Measurements from ENCODE around the gene PALM3. TPM values are rescaled to one million over a fixed set of nuclear protein-coding genes. Genes with fewer than 3 reads are reported as not detected.
"Not testable (repeated sequence)": the region's sequence is repeated elsewhere in the genome, so short reads cannot be mapped to it uniquely, and the experiment has no call there.

The PALM3 gene
- polyA plus RNA-seq, 4 donors: 0.94 to 32.9 (median 20.1) TPM

- no peak for DNase-seq (ENCODE audit: low read depth in 4 of 4, low spot score in 3 of 4)
These were observed 661 bp downstream of the PALM3 start for GRCh38 chr19:14061081-14061749.

DNA sequence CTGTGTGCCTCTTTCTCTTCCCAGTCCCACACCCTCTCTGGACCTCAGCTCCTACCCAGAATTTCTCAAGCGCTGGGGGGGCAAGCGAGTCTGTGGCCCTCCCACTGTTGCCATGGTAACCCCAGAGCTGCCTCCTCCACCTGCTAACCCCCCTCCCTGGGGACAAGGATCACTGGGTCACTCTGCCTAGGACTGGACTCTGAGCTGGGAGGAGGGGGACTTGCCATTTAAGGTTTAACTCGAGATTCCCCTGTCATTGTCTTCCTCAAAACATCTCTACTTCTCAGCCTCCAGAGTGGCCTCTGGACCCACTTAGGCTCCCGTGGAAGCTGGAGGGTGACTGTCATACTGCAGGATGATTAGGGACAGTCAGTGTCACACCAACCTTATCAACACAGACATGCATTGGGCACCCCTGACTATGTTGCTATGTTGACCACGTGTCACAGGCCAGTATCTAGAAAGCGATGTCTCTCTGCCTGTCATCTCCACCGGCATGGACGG, 2.2 kb downstream of the PALM3 start:
- no peak for DNase-seq (ENCODE audit: low read depth in 4 of 4, low spot score in 3 of 4)

- no peak for DNase-seq (ENCODE audit: low read depth in 4 of 4, low spot score in 3 of 4)
These were observed 2.8 kb downstream of the PALM3 start for GRCh38 chr19:14059093-14059480.

- no peak for DNase-seq (ENCODE audit: low read depth in 4 of 4, low spot score in 3 of 4)
These were observed 3.4 kb downstream of the PALM3 start for GRCh38 chr19:14058182-14059092.

- DNase-seq (ENCODE audit: low read depth in 4 of 4, low spot score in 3 of 4): no peak
These were observed 5.0 kb downstream of the PALM3 start for GRCh38 chr19:14056741-14057356.

GRCh38 chr19:14056069-14056666, 5.7 kb downstream of the PALM3 start:
- no peak for DNase-seq (ENCODE audit: low read depth in 4 of 4, low spot score in 3 of 4)

GRCh38 chr19:14055396-14055795, 6.5 kb downstream of the PALM3 start:
- DNase-seq (ENCODE audit: low read depth in 4 of 4, low spot score in 3 of 4): no peak

GRCh38 chr19:14054721-14055120, 7.2 kb downstream of the PALM3 start:
- no peak for DNase-seq (ENCODE audit: low read depth in 4 of 4, low spot score in 3 of 4)

- DNase-seq (ENCODE audit: low read depth in 4 of 4, low spot score in 3 of 4): no peak
These were observed 7.8 kb downstream of the PALM3 start for GRCh38 chr19:14054099-14054498.

DNA sequence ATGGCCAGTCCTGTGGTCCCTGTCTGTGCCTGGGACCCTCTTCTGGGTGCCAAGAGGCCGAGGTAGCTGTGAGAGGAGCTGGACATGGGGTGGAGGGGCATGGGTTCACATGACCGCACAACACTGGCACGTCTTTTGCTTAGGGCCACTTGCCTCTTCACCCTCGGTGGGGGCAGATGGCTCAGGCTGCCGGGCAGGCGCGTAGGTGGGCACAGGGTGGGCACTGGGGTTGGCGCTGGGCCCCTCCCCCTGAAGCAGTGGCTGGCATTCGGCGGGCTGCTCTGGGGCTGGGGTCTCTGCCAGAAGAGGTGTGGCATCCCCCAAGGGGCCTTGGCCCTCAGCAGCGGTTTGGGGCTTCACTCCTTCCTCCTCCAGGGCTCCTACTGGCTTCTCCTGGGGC, 8.4 kb downstream of the PALM3 start:
- no peak for DNase-seq (ENCODE audit: low read depth in 4 of 4, low spot score in 3 of 4)

DNA sequence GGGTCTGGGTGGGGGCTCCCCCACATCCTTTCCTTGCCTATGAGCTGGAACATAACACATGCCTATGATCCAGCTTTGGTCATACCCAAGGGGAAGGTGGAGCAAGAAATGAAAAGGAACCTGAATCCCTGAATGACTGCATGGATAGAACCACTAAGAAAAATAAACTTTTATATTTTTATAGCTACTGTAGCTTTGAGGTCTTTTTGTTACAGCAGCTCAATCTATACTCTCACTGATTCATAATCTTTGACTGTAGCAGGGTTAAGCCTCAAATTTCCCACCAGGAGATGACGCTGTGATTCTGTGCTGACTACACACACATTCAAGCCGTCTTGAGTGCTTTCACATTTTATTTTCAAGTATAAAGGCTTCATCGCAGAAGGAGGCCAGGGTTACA, 8.8 kb downstream of the PALM3 start:
- no peak for DNase-seq (ENCODE audit: low read depth in 4 of 4, low spot score in 3 of 4)

DNA sequence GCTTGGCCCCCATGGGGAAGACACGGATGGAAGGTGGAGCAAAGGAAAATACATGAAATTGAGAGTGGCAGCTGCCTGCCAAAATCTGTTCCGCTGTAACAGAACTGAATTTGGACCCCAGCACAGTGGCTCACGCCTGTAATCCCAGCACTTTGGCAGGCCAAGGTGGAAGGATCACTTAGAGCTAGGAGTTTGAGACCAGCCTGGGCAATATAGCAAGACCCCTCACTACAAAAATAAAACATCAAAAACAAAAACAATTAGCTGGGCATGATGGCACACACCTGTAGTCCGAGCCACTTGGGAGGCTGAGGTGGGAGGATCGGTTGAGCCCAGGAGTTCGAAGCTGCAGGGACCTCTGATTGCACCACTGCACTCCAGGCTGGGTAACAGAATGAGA, 9.4 kb downstream of the PALM3 start:
- no peak for DNase-seq (ENCODE audit: low read depth in 4 of 4, low spot score in 3 of 4)

DNA sequence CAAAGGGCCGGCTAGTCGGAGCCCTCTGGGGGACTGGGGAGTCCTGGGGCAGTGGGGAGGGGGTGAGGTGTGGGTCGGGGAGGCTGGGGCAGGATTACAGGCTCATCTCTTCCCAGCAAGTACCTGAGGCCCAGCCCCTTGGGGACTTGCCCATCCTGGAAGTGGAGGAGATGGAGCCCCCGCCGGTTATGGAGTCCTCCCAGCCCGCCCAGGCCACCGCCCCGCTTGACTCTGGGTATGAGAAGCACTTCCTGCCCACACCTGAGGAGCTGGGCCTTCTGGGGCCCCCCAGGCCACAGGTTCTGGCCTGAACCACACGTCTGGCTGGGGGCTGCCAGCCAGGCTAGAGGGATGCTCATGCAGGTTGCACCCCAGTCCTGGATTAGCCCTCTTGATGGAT, 9.9 kb downstream of the PALM3 start:
- DNase-seq (ENCODE audit: low read depth in 4 of 4, low spot score in 3 of 4): no peak

GRCh38 chr19:14050961-14051360, 10.9 kb downstream of the PALM3 start:
- not testable (repeated sequence) for DNase-seq (ENCODE audit: low read depth in 4 of 4, low spot score in 3 of 4)

GRCh38 chr19:14050512-14050911, 11.4 kb downstream of the PALM3 start:
- DNase-seq (ENCODE audit: low read depth in 4 of 4, low spot score in 3 of 4): no peak

GRCh38 chr19:14048443-14049153, 13.3 kb downstream of the PALM3 start:
- no peak for DNase-seq (ENCODE audit: low read depth in 4 of 4, low spot score in 3 of 4)

GRCh38 chr19:14047866-14048265, 14.0 kb downstream of the PALM3 start:
- not testable (repeated sequence) for DNase-seq (ENCODE audit: low read depth in 4 of 4, low spot score in 3 of 4)

GRCh38 chr19:14042659-14043608, 18.9 kb downstream of the PALM3 start:
- not testable (repeated sequence) for DNase-seq (ENCODE audit: low read depth in 4 of 4, low spot score in 3 of 4)

DNA sequence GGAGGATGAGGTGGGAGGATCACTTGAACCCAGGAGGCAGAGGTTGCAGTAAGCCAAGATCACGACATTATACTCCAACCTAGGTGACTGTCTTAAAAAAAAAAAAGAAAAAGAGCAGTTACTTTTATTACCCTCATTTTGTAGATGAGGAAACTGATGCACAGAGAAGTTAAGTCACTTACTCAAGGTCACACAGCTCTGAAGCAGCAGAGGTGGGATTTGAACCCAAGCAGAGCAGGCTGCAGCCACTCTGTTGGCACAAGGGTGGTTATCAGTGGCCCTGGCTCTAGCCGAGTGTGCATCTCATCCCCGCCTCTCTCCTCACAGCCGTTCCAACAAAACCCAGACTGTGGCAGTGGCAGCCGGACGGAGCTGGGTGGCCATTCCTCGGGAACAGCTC, 22.7 kb downstream of the PALM3 start:
- DNase-seq (ENCODE audit: low read depth in 4 of 4, low spot score in 3 of 4): no peak

Measured in left renal pelvis (tissue), 4 donors.